CD4-positive, CD25-positive, alpha-beta regulatory T cell (primary cell): ENCODE results near the gene MPP1. TPM values are rescaled to one million over a fixed set of nuclear protein-coding genes. Genes with fewer than 3 reads are reported as not detected.
"Not testable (repeated sequence)": the region's sequence is repeated elsewhere in the genome, so short reads cannot be mapped to it uniquely, and the experiment has no call there.

ENCODE experiments used
- ATAC-seq, 2 donors: fragments of 150-1000 bp; cut with Tn5 transposase; one replicate each; pipeline ENCODE4 v1.10.0; 2021; ENCODE audit warnings: low read depth in 2 of 2, moderate number of reproducible peaks in 2 of 2, moderate library complexity in 1 of 2
- DNase-seq, 3 donors: peaks; one replicate each; pipeline versions ENCODE4 v3.0.0 to v3.0.0-alpha.2; 2012 to 2022; ENCODE audit warnings: mixed read lengths in 1 of 3
- H3K27ac ChIP-seq: one replicate; pipeline ENCODE4 v1.7.0; 2013; ENCODE audit warnings: mild to moderate bottlenecking, low read length; ENCODE audit not compliant: insufficient read depth, poor library complexity, severe bottlenecking
- H3K27me3 ChIP-seq: one replicate; pipeline ENCODE4 v1.7.0; 2013; ENCODE audit warnings: low read length; ENCODE audit not compliant: control insufficient read depth, insufficient read depth
- H3K36me3 ChIP-seq: one replicate; pipeline ENCODE4 v1.7.0; 2013; ENCODE audit warnings: mild to moderate bottlenecking, low read length, moderate library complexity; ENCODE audit not compliant: control insufficient read depth, insufficient read depth
- H3K4me1 ChIP-seq: 2 replicates; pipeline ENCODE4 v1.7.0; 2013; ENCODE audit warnings: mild to moderate bottlenecking, low read length; ENCODE audit not compliant: insufficient read depth, control insufficient read depth, poor library complexity, severe bottlenecking
- H3K4me3 ChIP-seq: one replicate; pipeline ENCODE4 v1.7.0; 2013; ENCODE audit warnings: low read depth, mild to moderate bottlenecking, low read length, moderate library complexity
- H3K9me3 ChIP-seq, 2 experiments: 1 replicate in 1 of 2; 2 replicates in 1 of 2; pipeline ENCODE4 v1.7.0; 2013; ENCODE audit warnings: low read length in 2 of 2, mild to moderate bottlenecking in 1 of 2, moderate library complexity in 1 of 2; ENCODE audit not compliant: control insufficient read depth in 2 of 2
- H3K27ac Mint-ChIP-seq, 3 donors: one replicate each; pipeline ENCODE4 v1.8.0; 2020 to 2022; ENCODE audit warnings: mild to moderate bottlenecking in 3 of 3, mixed read lengths in 3 of 3, moderate library complexity in 2 of 3
- H3K27me3 Mint-ChIP-seq: one replicate; pipeline ENCODE4 v1.8.0; 2022; ENCODE audit warnings: mild to moderate bottlenecking, mixed read lengths
- H3K36me3 Mint-ChIP-seq: one replicate; pipeline ENCODE4 v1.8.0; 2020; ENCODE audit warnings: mixed read lengths
- H3K4me1 Mint-ChIP-seq, 4 donors: one replicate each; pipeline ENCODE4 v1.8.0; 2020 to 2022; ENCODE audit warnings: mixed read lengths in 4 of 4, mild to moderate bottlenecking in 1 of 4
- H3K4me3 Mint-ChIP-seq, 4 donors: one replicate each; pipeline ENCODE4 v1.8.0; 2020 to 2022; ENCODE audit warnings: mild to moderate bottlenecking in 4 of 4, mixed read lengths in 4 of 4, moderate library complexity in 3 of 4
- H3K9me3 Mint-ChIP-seq, 7 donors: one replicate each; pipeline ENCODE4 v1.8.0; 2020 to 2022; ENCODE audit warnings: mixed read lengths in 7 of 7, mild to moderate bottlenecking in 3 of 7, moderate library complexity in 2 of 7
- polyA plus RNA-seq, 4 donors: library from polyadenylated mRNA; unstranded; fragments of 300-500 nt; fragmentation: Illumina TruSeq; gene quantifications; one replicate each; pipeline ENCODE4 v1.2.3, GENCODE V29; 2021
- total RNA-seq: library from RNA; stranded (reverse); gene quantifications from one replicate; pipeline ENCODE4 v1.2.3, GENCODE V29; 2022

Gene MPP1
- total and polyA plus RNA-seq, 5 donors from 2014 or later: 11.3 to 24.0 (median 12.9) TPM

DNA sequence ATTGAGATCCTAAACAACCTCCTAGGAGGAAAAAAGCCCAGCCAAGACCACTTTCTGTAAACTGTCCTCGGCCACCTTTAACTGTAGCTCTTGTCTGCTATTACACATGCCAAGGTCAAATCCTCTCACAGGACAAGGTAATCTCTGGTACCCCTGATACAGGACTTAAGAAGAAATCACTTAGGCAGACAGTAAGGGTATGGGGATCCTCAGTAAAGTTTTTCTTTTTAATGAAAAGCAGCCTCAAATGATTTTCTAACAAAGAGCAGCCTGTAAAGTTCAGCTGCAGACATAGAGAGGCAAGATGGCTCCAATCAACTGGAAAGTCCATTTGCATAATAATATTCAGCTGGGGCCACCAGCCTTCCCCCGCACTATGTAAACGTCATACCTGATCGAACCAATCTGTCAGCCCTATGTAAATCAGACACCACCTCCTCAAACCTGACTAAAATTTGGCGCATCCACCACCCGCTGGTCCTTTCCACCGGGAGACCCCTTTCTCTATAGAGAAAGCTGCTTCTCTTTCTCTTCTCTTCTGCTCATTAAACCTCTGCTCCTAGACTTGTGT lies 14.6 kb upstream of the MPP1 start:
- Histone ChIP-seq H3K36me3 (no peaks in the 10 kb centered on the region), H3K9me3 (no peaks in the 10 kb centered on the region), H3K27ac (no peak overlapping the region), H3K27me3 (no peaks in the 10 kb centered on the region), H3K4me1 (no peaks in the 10 kb centered on the region), H3K4me3 (no peak overlapping the region)
- H3K4me3 Mint-ChIP-seq: no peak overlapping the region
- H3K27me3 Mint-ChIP-seq: peaks cover 9% of the 10 kb centered on the region
- peaks cover 0 to 1% (median 0%) of the 10 kb centered on the region in 7 donors for H3K9me3 Mint-ChIP-seq
- no peak for ATAC-seq
- H3K27ac Mint-ChIP-seq: no peak overlapping the region
- no peaks in the 10 kb centered on the region for H3K36me3 Mint-ChIP-seq
- no peaks in the 10 kb centered on the region for H3K4me1 Mint-ChIP-seq
- DNase-seq: no peak

- Histone ChIP-seq H3K4me3 (no peak overlapping the region), H3K9me3 (no peaks in the 10 kb centered on the region), H3K36me3 (no peaks in the 10 kb centered on the region), H3K4me1 (no peaks in the 10 kb centered on the region), H3K27ac (no peak overlapping the region), H3K27me3 (no peaks in the 10 kb centered on the region)
- Mint-ChIP-seq H3K36me3 (no peaks in the 10 kb centered on the region), H3K27me3 (peaks cover 9% of the 10 kb centered on the region), H3K4me3 (no peak overlapping the region), H3K27ac (no peak overlapping the region), H3K4me1 (no peaks in the 10 kb centered on the region), H3K9me3 (peaks cover 0 to 1% (median 0%) of the 10 kb centered on the region in 7 donors)
- DNase-seq: no peak
- no peak for ATAC-seq
These were observed 13.9 kb upstream of the MPP1 start for GRCh38 chrX:154818916-154819770.

DNA sequence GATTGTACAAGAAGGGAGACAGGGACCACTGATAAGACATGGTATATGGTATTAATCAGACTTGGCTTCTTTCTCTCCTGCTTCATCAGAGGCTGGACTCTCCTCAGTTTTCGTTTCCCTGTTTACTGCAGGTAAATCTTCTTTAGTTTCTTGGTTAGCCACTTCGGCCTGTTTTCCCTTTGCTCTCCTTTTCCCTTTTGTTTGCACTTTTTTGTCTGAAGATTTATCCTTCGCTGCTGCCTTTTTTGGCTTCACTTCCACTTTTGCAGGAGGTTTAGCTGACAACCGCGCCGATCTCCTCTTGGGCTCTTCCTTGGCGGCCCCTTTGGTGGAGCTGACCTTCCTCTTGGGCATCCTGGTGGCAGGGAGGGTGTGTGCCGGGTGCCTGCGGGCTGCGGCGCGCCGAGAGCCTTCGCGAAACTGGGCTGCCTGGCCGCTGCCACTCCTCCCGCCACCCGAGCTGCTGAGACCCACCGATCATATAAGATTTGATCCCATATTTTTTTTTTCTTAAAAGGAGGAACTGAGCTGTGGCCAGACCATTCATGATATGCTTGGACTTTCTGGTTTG lies 11.8 kb upstream of the MPP1 start:
- H3K4me1 Mint-ChIP-seq, H3K4me1 ChIP-seq, H3K27ac ChIP-seq, H3K4me3 ChIP-seq, H3K27ac Mint-ChIP-seq, H3K4me3 Mint-ChIP-seq, H3K27me3 ChIP-seq, H3K36me3 ChIP-seq, DNase-seq, H3K36me3 Mint-ChIP-seq, H3K9me3 Mint-ChIP-seq, H3K9me3 ChIP-seq, ATAC-seq: not testable (repeated sequence)
- peaks cover 19% of the 10 kb centered on the region for H3K27me3 Mint-ChIP-seq

DNA sequence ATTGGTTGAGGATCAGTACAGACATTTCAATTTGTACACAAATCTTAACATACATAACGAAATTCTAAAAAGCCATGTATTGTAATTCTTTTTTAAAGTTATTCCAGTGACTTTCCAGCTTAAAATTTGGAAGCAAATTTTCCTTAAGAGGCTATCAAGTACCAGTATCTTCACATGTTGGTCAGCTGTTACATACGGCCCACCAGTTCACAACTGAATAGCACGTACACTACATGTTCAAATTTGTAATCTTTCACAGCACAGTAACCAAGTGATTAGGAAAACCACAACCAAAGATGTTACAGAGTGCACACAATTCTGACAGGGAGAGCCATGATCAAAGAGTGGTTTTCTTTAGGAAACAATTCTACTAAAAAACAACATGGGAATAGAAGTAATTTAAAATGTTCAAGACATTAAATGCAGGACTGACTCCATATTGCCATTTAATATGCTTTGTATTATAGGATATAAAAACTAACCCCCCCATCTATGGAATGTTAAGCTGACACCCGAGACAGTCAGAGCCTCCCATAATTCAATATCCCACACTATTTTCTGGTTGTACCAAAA lies 11.1 kb upstream of the MPP1 start:
- not testable (repeated sequence) for H3K4me1 Mint-ChIP-seq, H3K4me1 ChIP-seq, DNase-seq, H3K9me3 ChIP-seq, H3K36me3 ChIP-seq, ATAC-seq, H3K27me3 ChIP-seq, H3K27ac ChIP-seq, H3K4me3 Mint-ChIP-seq, H3K36me3 Mint-ChIP-seq, H3K27ac Mint-ChIP-seq, H3K9me3 Mint-ChIP-seq, H3K4me3 ChIP-seq
- peaks cover 21% of the 10 kb centered on the region for H3K27me3 Mint-ChIP-seq

DNA sequence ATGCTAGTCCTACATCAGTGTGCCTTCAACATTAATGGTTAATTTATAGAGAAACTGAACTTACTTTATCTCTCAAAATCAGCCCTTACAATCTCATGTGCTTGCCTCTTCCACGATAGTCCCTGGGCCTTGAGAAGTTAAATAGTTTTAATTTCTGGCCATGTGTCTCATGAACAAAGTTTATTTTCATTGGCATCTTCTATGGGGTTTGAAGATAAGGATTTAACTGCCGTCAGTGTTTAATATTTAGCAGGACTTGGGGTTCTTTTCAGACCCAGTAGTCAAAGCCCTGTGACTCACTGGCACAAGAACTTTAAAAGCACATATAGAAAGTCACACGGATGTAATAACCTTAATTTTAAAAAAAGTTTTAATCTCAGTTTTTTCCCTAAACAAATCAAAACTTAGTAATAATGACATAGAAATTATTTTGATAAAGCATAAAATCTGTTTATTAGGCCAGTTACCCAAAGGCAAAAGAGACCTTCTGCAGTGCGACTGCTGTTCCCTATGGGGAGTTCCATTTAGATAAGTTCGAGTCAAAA lies 10.1 kb upstream of the MPP1 start:
- H3K9me3 Mint-ChIP-seq: peaks cover 0 to 3% (median 0%) of the 10 kb centered on the region in 7 donors
- H3K4me3 Mint-ChIP-seq: no peak overlapping the region
- H3K36me3 ChIP-seq: no peaks in the 10 kb centered on the region
- DNase-seq (no peak), ATAC-seq (no peak)
- no peak overlapping the region for H3K27ac Mint-ChIP-seq
- no peaks in the 10 kb centered on the region for H3K9me3 ChIP-seq
- no peak overlapping the region for H3K27ac ChIP-seq
- H3K36me3 Mint-ChIP-seq: no peaks in the 10 kb centered on the region
- H3K4me3 ChIP-seq: no peak overlapping the region
- H3K27me3 ChIP-seq: no peaks in the 10 kb centered on the region
- H3K27me3 Mint-ChIP-seq: peaks cover 25% of the 10 kb centered on the region
- H3K4me1 ChIP-seq: no peaks in the 10 kb centered on the region
- no peaks in the 10 kb centered on the region for H3K4me1 Mint-ChIP-seq

- ATAC-seq: no peak
- no peaks in the 10 kb centered on the region for H3K36me3 Mint-ChIP-seq
- H3K27ac Mint-ChIP-seq: no peak overlapping the region
- no peak for DNase-seq
- no peaks in the 10 kb centered on the region for H3K4me1 ChIP-seq
- no peaks in the 10 kb centered on the region for H3K36me3 ChIP-seq
- H3K4me3 ChIP-seq: no peak overlapping the region
- no peak overlapping the region for H3K27ac ChIP-seq
- peaks cover 0 to 3% (median 0%) of the 10 kb centered on the region in 7 donors for H3K9me3 Mint-ChIP-seq
- no peak overlapping the region for H3K4me3 Mint-ChIP-seq
- no peaks in the 10 kb centered on the region for H3K27me3 ChIP-seq
- H3K4me1 Mint-ChIP-seq: peaks cover 0 to 3% (median 0%) of the 10 kb centered on the region in 4 donors
- no peaks in the 10 kb centered on the region for H3K9me3 ChIP-seq
- peaks cover 21% of the 10 kb centered on the region for H3K27me3 Mint-ChIP-seq
These were observed 8.5 kb upstream of the MPP1 start for GRCh38 chrX:154813801-154814200.

GRCh38 chrX:154812341-154813101 lies 7.2 kb upstream of the MPP1 start:
- H3K9me3 ChIP-seq: no peaks in the 10 kb centered on the region
- DNase-seq: no peak
- no peak overlapping the region for H3K27ac Mint-ChIP-seq
- ATAC-seq: no peak
- H3K9me3 Mint-ChIP-seq: peaks cover 0 to 3% (median 0%) of the 10 kb centered on the region in 7 donors
- peaks cover 0 to 3% (median 0%) of the 10 kb centered on the region in 4 donors for H3K4me1 Mint-ChIP-seq
- H3K36me3 ChIP-seq: no peaks in the 10 kb centered on the region
- H3K27ac ChIP-seq: no peak overlapping the region
- no peaks in the 10 kb centered on the region for H3K4me1 ChIP-seq
- H3K4me3 Mint-ChIP-seq: no peak overlapping the region
- no peaks in the 10 kb centered on the region for H3K36me3 Mint-ChIP-seq
- no peak overlapping the region for H3K4me3 ChIP-seq
- H3K27me3 ChIP-seq: no peaks in the 10 kb centered on the region
- H3K27me3 Mint-ChIP-seq: peaks cover 21% of the 10 kb centered on the region
